ENCODE data around the gene VPS25.

GRCh38 chr17:42761638-42762037, 11.6 kb upstream of the VPS25 start:
- no peak for TF ChIP-seq CTCF (conservative IDR thresholded peaks at IDR 0.05)
- no peak for TF ChIP-seq EZH2 (IDR thresholded peaks at IDR 0.05; ENCODE audit: low read depth)

Measured in PC-9 (cell line).